ENCODE results near the gene SPATA31A6.
"Not testable (repeated sequence)": the region's sequence is repeated elsewhere in the genome, so short reads cannot be mapped to it uniquely, and the experiment has no call there.

SPATA31A6 gene

DNA sequence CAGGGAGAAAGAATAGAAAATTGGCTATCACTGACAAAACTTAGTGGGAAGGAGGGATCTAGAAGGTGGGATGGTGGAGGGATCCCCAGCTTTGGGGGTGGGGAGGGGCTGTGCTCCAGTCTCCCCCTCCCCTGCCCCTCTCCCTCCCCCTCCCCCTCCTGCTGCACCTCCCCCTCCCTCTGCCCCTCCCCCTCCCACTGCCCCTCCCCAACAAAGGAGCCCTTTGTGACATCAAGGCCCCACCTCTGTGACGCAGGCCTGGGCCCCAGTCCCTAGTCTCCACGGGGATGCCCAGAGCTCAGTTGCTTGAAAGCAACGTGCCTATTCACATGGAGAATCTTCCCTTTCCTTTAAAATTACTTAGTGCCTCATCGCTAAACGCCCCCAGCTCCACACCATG is at the start of gene SPATA31A6:
TSS of gene SPATA31A6 (plus strand) at position 301 of the 400 bp plus-strand sequence. CDS start at position 330, 29 bp downstream.
- not testable (repeated sequence) for H3K27me3 Mint-ChIP-seq, H3K9me3 Mint-ChIP-seq, H3K27ac Mint-ChIP-seq, ATAC-seq, H3K4me3 Mint-ChIP-seq, DNase-seq
- peaks cover 10% of the 10 kb centered on the region for H3K4me1 Mint-ChIP-seq

DNA sequence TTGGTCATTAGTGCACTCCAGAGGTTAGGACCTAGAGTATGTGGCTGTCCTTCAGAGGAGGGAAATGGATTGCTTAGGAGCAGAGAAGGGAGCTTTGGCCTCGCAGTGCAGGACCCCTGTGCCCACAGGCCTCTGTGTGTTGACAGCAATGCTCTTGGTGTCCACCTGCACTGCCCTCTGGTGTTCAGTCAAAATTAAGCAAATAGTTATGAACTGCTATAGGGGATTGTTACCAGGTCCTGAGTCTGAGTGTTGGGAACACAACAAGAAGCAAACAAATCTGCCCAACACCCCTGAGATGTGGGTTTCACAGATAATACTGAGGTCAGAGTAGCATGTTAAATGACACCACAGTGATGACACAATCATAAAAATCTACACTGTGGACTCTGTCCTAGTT is 23.2 kb upstream of the SPATA31A6 start:
- not testable (repeated sequence) for H3K27ac Mint-ChIP-seq, H3K4me3 Mint-ChIP-seq, ATAC-seq, H3K9me3 Mint-ChIP-seq, DNase-seq, H3K4me1 Mint-ChIP-seq
- H3K27me3 Mint-ChIP-seq: peaks cover 21% of the 10 kb centered on the region

DNA sequence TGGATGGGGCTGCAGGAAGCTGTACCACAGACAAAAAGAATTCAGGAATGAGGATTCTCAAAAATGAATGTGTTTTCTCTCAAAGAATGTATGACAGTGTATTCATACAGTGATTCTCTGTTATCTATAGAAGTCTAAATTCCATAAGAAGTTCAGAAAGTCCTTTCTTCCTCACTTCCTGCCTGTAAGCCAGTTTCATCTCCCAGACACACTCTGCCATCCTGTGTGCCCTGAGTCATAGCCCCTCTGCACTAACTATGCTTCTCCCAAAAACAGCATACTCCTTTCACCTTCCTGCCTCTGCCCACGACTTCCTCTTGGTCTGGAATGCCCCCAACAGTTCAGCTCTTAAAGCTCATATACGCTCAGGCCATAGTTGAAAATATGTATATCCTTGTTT is 36.4 kb downstream of the SPATA31A6 start:
- not testable (repeated sequence) for H3K27me3 Mint-ChIP-seq, DNase-seq

DNA sequence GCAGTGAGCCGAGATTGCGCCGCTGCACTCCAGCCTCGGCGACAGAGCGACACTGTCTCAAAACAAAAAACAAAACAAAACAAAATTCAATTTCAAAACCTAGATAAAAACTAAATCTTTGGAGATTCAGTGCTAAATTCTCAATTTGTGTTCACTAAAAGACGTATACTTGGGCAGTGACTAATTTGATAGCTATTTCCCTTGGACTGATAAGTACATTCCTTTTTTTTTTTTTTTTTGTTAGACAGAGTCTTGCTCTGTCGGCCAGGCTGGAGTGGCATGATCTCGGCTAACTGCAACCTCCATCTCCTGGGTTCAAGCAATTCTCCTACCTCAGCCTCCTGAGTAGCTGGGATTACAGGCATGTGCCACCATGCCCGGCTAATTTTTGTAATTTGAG is 39.8 kb downstream of the SPATA31A6 start:
- not testable (repeated sequence) for H3K9me3 Mint-ChIP-seq, DNase-seq, H3K27ac Mint-ChIP-seq, H3K4me3 Mint-ChIP-seq, H3K27me3 Mint-ChIP-seq, H3K4me1 Mint-ChIP-seq, ATAC-seq

More for the DNA sequence above, 36.4 kb downstream of the SPATA31A6 start:
- not testable (repeated sequence) for H3K27ac Mint-ChIP-seq, ATAC-seq, H3K4me3 Mint-ChIP-seq, H3K4me1 Mint-ChIP-seq, H3K9me3 Mint-ChIP-seq

DNA sequence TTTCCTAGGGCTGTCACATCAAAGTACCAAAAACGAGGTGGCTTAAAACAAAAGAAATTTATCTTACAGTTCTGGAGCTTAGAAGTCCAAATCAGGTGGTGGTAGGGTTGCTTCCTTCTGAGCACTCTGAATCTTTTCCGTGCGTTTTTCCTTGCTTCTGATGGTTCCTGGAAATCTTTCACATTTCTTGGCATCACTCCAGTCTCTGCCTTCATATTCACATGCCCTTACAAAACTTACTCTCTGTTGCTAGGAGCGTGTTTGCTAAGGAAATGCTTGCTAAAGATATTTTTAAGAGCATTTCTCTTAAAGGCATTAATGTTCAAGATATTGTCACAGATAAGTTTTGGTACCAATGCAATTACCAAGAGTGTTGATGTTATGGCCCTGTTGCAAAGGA is 49.6 kb downstream of the SPATA31A6 start:
- not testable (repeated sequence) for H3K4me3 Mint-ChIP-seq, H3K9me3 Mint-ChIP-seq, H3K27ac Mint-ChIP-seq, DNase-seq, ATAC-seq, H3K4me1 Mint-ChIP-seq, H3K27me3 Mint-ChIP-seq

DNA sequence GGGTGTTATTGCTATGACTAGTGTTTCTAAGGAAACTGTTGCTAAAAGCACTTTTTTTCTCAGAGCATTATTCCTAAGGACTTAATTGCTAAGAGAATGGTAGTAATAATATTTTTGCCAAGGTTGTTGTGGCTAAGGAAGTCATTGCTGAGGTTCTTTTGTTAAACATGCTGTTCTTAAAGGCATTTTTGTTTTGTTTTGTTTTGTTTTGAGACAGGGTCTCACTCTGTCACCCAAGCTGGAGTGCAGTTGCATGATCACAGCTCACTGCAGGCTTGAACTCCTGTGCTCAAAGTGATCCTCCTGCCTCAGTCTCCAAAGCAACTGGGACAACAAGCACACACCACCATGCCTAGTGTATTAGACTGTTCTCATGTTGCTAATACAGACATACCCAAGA is 51.2 kb downstream of the SPATA31A6 start:
- not testable (repeated sequence) for H3K4me1 Mint-ChIP-seq, H3K27me3 Mint-ChIP-seq, ATAC-seq, DNase-seq, H3K9me3 Mint-ChIP-seq, H3K27ac Mint-ChIP-seq, H3K4me3 Mint-ChIP-seq

DNA sequence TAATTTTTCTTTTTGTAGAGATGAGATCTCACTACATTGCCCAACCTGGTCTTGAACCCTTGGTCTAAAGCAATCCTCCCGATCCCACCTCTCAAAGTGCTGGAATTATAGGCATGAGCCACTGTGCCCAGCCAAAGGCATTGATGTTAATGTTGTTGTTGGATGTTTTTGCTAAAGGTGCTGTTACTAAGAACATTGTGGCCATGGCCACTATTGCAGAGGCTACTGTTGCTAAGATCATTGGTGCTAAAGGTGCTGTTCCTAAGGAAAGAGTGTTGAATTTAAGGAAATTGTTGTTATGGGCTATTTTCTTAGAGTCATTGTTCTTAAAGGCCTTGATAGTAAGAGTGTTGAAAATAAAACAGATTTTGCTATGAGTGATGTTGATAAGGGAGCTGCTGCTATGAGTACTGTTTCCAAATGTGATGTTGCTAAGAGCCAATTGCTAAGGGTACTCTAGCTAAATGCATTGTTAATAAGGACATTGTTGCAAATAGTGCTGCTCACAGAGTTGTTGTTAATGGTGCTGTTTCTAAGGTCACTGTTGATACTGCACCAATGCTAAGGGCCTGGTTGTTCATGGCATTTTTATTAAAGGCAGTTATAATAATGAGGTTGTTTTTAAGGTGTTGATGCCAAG is 52.0 kb downstream of the SPATA31A6 start:
- not testable (repeated sequence) for ATAC-seq, H3K4me3 Mint-ChIP-seq, H3K27ac Mint-ChIP-seq

DNA sequence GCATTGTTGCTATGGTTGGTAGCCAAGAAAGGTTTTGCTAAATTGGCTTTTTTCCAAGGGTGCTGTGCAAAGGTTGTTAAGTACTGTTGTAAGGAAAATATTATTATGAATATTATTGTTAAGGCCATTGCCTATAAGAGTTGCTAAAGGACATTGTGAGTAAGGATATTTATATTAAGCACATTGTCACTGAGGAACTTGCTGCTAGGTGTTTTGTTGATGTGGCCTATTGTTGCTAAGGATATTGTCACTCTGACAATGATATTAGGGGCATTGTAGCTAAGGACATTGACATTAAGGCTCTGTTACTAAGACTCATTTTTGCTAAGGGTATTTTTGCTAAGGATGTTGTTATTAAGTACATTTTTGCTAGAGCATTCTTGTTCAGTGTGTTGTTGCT is 52.6 kb downstream of the SPATA31A6 start:
- ATAC-seq, H3K4me1 Mint-ChIP-seq, H3K27me3 Mint-ChIP-seq, DNase-seq, H3K4me3 Mint-ChIP-seq, H3K27ac Mint-ChIP-seq, H3K9me3 Mint-ChIP-seq: not testable (repeated sequence)

More for the DNA sequence above, 52.0 kb downstream of the SPATA31A6 start:
- not testable (repeated sequence) for H3K27me3 Mint-ChIP-seq, H3K4me1 Mint-ChIP-seq, DNase-seq, H3K9me3 Mint-ChIP-seq

DNA sequence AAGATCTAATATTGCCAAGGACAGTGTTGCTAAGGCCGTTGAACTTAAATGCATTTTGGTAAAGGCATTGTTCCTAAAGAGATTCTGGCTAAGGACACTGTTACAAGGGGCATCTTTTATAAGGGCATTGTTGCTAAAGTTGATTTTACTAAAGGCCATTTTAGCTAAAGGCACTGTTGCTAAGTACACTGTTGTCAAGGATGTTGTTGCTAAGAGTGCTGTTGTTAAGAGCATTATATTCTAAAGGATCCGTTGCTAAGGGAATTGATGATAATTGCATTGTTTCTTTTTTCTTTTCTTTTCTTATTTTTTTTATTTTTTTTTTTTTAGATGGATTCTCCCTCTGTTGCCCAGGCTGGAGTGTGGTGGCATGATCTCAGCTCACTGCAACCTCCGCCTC is 53.9 kb downstream of the SPATA31A6 start:
- DNase-seq, H3K4me1 Mint-ChIP-seq, H3K9me3 Mint-ChIP-seq, H3K27me3 Mint-ChIP-seq, ATAC-seq, H3K27ac Mint-ChIP-seq, H3K4me3 Mint-ChIP-seq: not testable (repeated sequence)

DNA sequence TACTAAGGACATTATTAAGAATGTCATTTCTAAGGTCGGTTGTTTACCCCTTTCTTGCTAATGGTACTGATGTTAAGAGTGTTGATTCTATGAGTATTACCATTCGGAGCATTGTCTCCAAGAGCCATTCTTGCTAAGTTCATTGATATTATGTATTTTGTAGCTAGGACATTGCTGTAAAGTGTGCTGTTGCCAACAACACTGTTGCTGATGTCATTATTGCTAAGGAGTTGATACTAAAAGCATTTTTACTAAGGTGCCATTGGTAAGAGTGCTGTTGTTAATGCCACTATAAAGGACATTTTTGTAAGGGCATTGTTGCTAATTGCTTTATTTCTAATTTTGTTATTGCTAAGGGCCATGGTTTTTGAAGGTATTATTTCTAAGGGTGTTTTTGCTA is 55.4 kb downstream of the SPATA31A6 start:
- not testable (repeated sequence) for H3K9me3 Mint-ChIP-seq, H3K4me1 Mint-ChIP-seq, H3K4me3 Mint-ChIP-seq, H3K27me3 Mint-ChIP-seq, ATAC-seq, H3K27ac Mint-ChIP-seq, DNase-seq
